IPS-15b (cell line): Measurements from ENCODE around the gene TPSD1.
"Not testable (repeated sequence)": the region's sequence is repeated elsewhere in the genome, so short reads cannot be mapped to it uniquely, and the experiment has no call there.

Experiments
- H3K27me3 ChIP-seq: one replicate; pipeline ENCODE4 v1.6.1; 2013; ENCODE audit warnings: low read length; ENCODE audit not compliant: control insufficient read depth, insufficient read depth
- H3K36me3 ChIP-seq: one replicate; pipeline ENCODE4 v1.6.1; 2013; ENCODE audit warnings: low read length; ENCODE audit not compliant: control insufficient read depth, insufficient read depth
- H3K4me1 ChIP-seq: one replicate; pipeline ENCODE4 v1.6.1; 2013; ENCODE audit warnings: mild to moderate bottlenecking, low read length; ENCODE audit not compliant: control insufficient read depth, insufficient read depth
- H3K4me3 ChIP-seq: one replicate; pipeline ENCODE4 v1.5.1; 2013; ENCODE audit warnings: low read depth, low read length
- H3K9ac ChIP-seq: one replicate; pipeline ENCODE4 v1.6.1; 2013; ENCODE audit warnings: low read depth, mild to moderate bottlenecking, low read length
- H3K9me3 ChIP-seq: one replicate; pipeline ENCODE4 v1.6.1; 2013; ENCODE audit warnings: mild to moderate bottlenecking, low read length; ENCODE audit not compliant: control insufficient read depth, insufficient read depth

The TPSD1 gene

GRCh38 chr16:1232049-1232748 is 23.7 kb upstream of the TPSD1 start:
- H3K9me3 ChIP-seq, H3K9ac ChIP-seq, H3K4me1 ChIP-seq, H3K27me3 ChIP-seq, H3K36me3 ChIP-seq, H3K4me3 ChIP-seq: not testable (repeated sequence)

DNA sequence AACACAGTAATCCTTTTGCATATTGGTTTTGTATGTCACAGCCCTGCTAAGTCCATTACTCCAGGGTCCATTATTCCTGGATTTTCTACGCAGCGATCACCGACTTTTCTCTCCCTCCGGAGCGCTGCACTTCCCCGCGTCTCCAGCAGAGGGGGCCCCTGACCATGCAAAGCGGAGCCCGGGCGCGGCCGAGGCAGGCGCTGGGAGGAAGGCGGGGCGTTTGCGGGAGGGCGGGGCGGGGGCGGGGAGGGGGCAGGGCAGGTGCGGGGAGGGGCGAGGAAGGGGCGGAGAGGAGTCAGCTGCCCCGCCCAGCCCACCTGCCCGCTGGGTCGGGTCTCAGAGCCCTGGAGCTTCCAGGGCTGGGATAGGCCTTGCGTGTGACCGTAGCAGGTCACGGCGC is 19.2 kb upstream of the TPSD1 start:
- not testable (repeated sequence) for H3K27me3 ChIP-seq, H3K9ac ChIP-seq, H3K9me3 ChIP-seq, H3K4me1 ChIP-seq, H3K36me3 ChIP-seq, H3K4me3 ChIP-seq

- H3K4me3 ChIP-seq: no peak overlapping the region
- H3K9me3 ChIP-seq: no peaks in the 10 kb centered on the region
- H3K9ac ChIP-seq: no peak overlapping the region
- H3K36me3 ChIP-seq: no peaks in the 10 kb centered on the region
- H3K4me1 ChIP-seq: no peaks in the 10 kb centered on the region
- H3K27me3 ChIP-seq: peaks cover 5% of the 10 kb centered on the region
Observed at GRCh38 chr16:1237990-1238389, 17.9 kb upstream of the TPSD1 start.

DNA sequence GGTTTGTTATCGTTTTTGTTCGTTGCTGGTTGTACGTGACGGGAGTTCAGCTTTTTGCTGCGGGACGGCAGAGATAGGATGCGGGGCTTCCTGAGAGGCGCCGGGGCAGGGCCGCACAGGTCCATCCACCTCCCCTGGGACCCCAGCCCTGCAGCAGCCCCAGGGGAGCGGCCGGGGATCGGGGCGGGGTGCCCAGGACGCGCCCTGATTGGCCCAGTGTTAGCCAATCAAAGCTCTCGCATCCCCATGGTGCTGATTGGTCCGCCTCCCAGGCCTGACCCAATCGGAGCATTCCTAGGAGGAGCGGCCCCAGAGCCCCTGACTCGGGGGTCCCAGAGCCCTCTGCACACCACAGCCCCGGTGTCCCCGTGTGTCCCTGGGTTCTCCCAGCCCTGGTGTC is 17.0 kb upstream of the TPSD1 start:
- H3K36me3 ChIP-seq, H3K27me3 ChIP-seq, H3K4me1 ChIP-seq, H3K4me3 ChIP-seq, H3K9me3 ChIP-seq, H3K9ac ChIP-seq: not testable (repeated sequence)

- not testable (repeated sequence) for H3K4me3 ChIP-seq, H3K36me3 ChIP-seq, H3K9ac ChIP-seq, H3K27me3 ChIP-seq, H3K4me1 ChIP-seq, H3K9me3 ChIP-seq
Observed at GRCh38 chr16:1239575-1239974, 16.3 kb upstream of the TPSD1 start.

- H3K9ac ChIP-seq, H3K36me3 ChIP-seq, H3K4me1 ChIP-seq, H3K27me3 ChIP-seq, H3K4me3 ChIP-seq, H3K9me3 ChIP-seq: not testable (repeated sequence)
Observed at GRCh38 chr16:1240436-1240835, 15.4 kb upstream of the TPSD1 start, which contains the start of gene TPSAB1. Gene TPSAB1 (plus strand): TSS chr16:1240705. CDS start chr16:1240939, 234 bp downstream.

GRCh38 chr16:1241081-1241480 is 14.8 kb upstream of the TPSD1 start:
- H3K9ac ChIP-seq, H3K36me3 ChIP-seq, H3K4me1 ChIP-seq, H3K4me3 ChIP-seq, H3K9me3 ChIP-seq, H3K27me3 ChIP-seq: not testable (repeated sequence)

DNA sequence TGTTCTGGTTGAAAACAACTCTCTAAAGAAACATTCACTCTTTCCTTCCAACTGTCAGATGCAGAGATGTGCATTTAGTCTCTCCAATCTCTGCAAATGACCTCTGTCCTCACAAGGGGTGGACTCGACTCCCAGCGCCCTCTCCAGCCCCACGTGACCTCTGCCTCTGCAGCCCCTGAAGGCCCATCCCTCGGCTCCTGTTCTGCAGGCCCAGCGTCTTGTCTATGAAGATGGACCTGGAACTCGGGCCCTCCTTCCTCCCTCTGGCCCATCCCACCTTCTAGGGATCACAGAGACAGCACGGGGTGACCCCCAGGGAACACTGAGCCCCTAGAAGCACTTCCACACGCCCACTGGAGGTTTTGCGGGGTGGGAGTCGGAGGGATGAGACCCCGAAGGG is 12.5 kb upstream of the TPSD1 start:
- peaks cover 16% of the 10 kb centered on the region for H3K27me3 ChIP-seq
- H3K9me3 ChIP-seq, H3K36me3 ChIP-seq, H3K9ac ChIP-seq, H3K4me1 ChIP-seq, H3K4me3 ChIP-seq: not testable (repeated sequence)

- H3K9ac ChIP-seq, H3K4me1 ChIP-seq, H3K36me3 ChIP-seq, H3K4me3 ChIP-seq, H3K9me3 ChIP-seq: not testable (repeated sequence)
- peaks cover 16% of the 10 kb centered on the region for H3K27me3 ChIP-seq
Observed at GRCh38 chr16:1243907-1244850, 11.7 kb upstream of the TPSD1 start.

- Histone ChIP-seq H3K4me1 (no peaks in the 10 kb centered on the region), H3K9me3 (no peaks in the 10 kb centered on the region), H3K4me3 (no peak overlapping the region), H3K9ac (no peak overlapping the region), H3K36me3 (no peaks in the 10 kb centered on the region), H3K27me3 (peaks cover 16% of the 10 kb centered on the region)
Observed at GRCh38 chr16:1244881-1245280, 11.0 kb upstream of the TPSD1 start.

DNA sequence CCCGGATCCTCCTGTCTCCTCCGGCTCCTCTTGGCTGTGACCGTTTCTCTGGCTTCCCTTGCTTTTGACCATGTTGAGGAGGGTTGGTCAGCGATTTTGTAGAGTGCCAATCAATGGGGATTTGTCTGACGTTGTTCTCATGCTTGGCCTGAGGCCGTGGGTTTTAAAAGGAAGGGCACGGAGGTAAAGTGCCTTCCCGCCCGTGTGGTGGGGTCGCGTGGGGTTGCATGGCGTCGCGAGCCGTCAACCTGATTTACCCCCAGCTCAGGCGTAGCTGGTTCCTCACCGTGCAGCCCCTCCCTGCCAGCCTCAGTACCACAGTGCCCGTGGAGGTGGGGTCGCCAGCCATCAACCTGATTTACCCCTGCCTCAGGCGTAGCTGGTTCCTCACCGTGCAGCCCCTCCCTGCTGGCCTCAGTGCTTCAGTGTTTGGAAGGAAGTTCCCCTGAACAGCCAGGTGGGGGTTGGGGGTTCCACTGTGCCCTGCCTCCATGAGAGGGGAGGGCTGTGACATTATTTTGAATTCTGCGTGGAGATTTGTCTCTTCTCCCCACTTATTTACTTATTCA is 10.3 kb upstream of the TPSD1 start:
- Histone ChIP-seq H3K9ac (no peak overlapping the region), H3K4me3 (no peak overlapping the region), H3K4me1 (no peaks in the 10 kb centered on the region), H3K36me3 (no peaks in the 10 kb centered on the region), H3K9me3 (no peaks in the 10 kb centered on the region), H3K27me3 (peaks cover 16% of the 10 kb centered on the region)
